Activated CD4-positive, alpha-beta T cell treated with anti-CD3 and anti-CD28 coated beads, Interleukin-2, amount 10 ng/mL, durations not matched to agents 24 days and 14 days (primary cell): ENCODE data around the gene CCDC73. TPM values are rescaled to one million over a fixed set of nuclear protein-coding genes. Genes with fewer than 3 reads are reported as not detected.
A peak's percentile ranks its signal among the peaks of the same experiment; 100 is the strongest.
"Not testable (repeated sequence)": the region's sequence is repeated elsewhere in the genome, so short reads cannot be mapped to it uniquely, and the experiment has no call there.

ENCODE experiments used
- DNase-seq: peaks from one replicate; pipeline ENCODE4 v3.0.0; 2022
- H3K27ac Mint-ChIP-seq: one replicate; pipeline ENCODE4 v1.8.0; 2022; ENCODE audit warnings: mild to moderate bottlenecking, mixed read lengths
- H3K27me3 Mint-ChIP-seq: one replicate; pipeline ENCODE4 v1.8.0; 2022; ENCODE audit warnings: mixed read lengths
- H3K36me3 Mint-ChIP-seq: one replicate; pipeline ENCODE4 v1.8.0; 2022; ENCODE audit warnings: low read depth, mild to moderate bottlenecking, mixed read lengths
- H3K4me1 Mint-ChIP-seq: one replicate; pipeline ENCODE4 v1.8.0; 2021; ENCODE audit warnings: mixed read lengths
- H3K4me3 Mint-ChIP-seq: one replicate; pipeline ENCODE4 v1.8.0; 2022; ENCODE audit warnings: mild to moderate bottlenecking, moderate library complexity, mixed read lengths
- H3K9me3 Mint-ChIP-seq: one replicate; pipeline ENCODE4 v1.8.0; 2021; ENCODE audit warnings: mixed read lengths
- intact Hi-C: fragments of 100-400 bp; cut with micrococcal nuclease; formaldehyde crosslinking; loops from one replicate; pipeline ENCODE4 v1.15.1; 2023
- total RNA-seq: library from RNA; stranded (reverse); gene quantifications from 2 replicates; pipeline ENCODE4 v1.2.3, GENCODE V29; 2022

CCDC73 gene
- total RNA-seq, 1 donor from 2014 or later, result not detected

- H3K9me3 Mint-ChIP-seq, result peaks cover 4% of the 10 kb centered on the region
- no peak overlapping the region for H3K4me3 Mint-ChIP-seq
- no peak overlapping the region for H3K27ac Mint-ChIP-seq
- no peaks in the 10 kb centered on the region for H3K36me3 Mint-ChIP-seq
- peaks cover 3% of the 10 kb centered on the region for H3K27me3 Mint-ChIP-seq
- no peak for DNase-seq
- H3K4me1 Mint-ChIP-seq, result no peaks in the 10 kb centered on the region
- intact Hi-C loops, result no loop called here
These were observed 177.6 kb downstream of the CCDC73 start for GRCh38 chr11:32616903-32617302.

- DNase-seq, result no peak
- H3K4me3 Mint-ChIP-seq, result no peak overlapping the region
- H3K4me1 Mint-ChIP-seq, result no peaks in the 10 kb centered on the region
- H3K9me3 Mint-ChIP-seq, result peaks cover 4% of the 10 kb centered on the region
- no peak overlapping the region for H3K27ac Mint-ChIP-seq
- no peaks in the 10 kb centered on the region for H3K36me3 Mint-ChIP-seq
- H3K27me3 Mint-ChIP-seq, result peaks cover 3% of the 10 kb centered on the region
- intact Hi-C loops, result no loop called here
These were observed 179.0 kb downstream of the CCDC73 start for GRCh38 chr11:32615422-32615821.

- DNase-seq, result no peak
- Mint-ChIP-seq H3K4me3 (no peak overlapping the region), H3K27me3 (peaks cover 3% of the 10 kb centered on the region), H3K27ac (no peak overlapping the region), H3K36me3 (peaks cover 12% of the 10 kb centered on the region), H3K9me3 (peaks cover under 1% of the 10 kb centered on the region), H3K4me1 (peaks cover 1% of the 10 kb centered on the region)
- intact Hi-C loops, result no loop called here
These were observed 180.8 kb downstream of the CCDC73 start for GRCh38 chr11:32613500-32614151.

GRCh38 chr11:32610797-32611352 lies 183.6 kb downstream of the CCDC73 start:
- no peak for DNase-seq
- H3K27ac Mint-ChIP-seq, result no peak overlapping the region
- intact Hi-C loops, result no loop called here
- H3K27me3 Mint-ChIP-seq, result peaks cover 3% of the 10 kb centered on the region
- H3K36me3 Mint-ChIP-seq, result peaks cover 34% of the 10 kb centered on the region
- no peak overlapping the region for H3K4me3 Mint-ChIP-seq
- H3K4me1 Mint-ChIP-seq, result peaks cover 1% of the 10 kb centered on the region
- peaks cover 9% of the 10 kb centered on the region for H3K9me3 Mint-ChIP-seq

GRCh38 chr11:32608826-32609225 lies 185.6 kb downstream of the CCDC73 start:
- H3K27ac Mint-ChIP-seq, intact Hi-C loops, DNase-seq, H3K4me3 Mint-ChIP-seq, H3K27me3 Mint-ChIP-seq, H3K9me3 Mint-ChIP-seq, H3K4me1 Mint-ChIP-seq: not testable (repeated sequence)
- H3K36me3 Mint-ChIP-seq, result peaks cover 47% of the 10 kb centered on the region

- H3K27ac Mint-ChIP-seq, result no peak overlapping the region
- peaks cover 9% of the 10 kb centered on the region for H3K9me3 Mint-ChIP-seq
- no peak overlapping the region for H3K4me3 Mint-ChIP-seq
- H3K36me3 Mint-ChIP-seq, result peaks cover 65% of the 10 kb centered on the region
- intact Hi-C loops, result no loop called here
- no peaks in the 10 kb centered on the region for H3K27me3 Mint-ChIP-seq
- no peak for DNase-seq
- H3K4me1 Mint-ChIP-seq, result peaks cover 1% of the 10 kb centered on the region
These were observed 188.2 kb downstream of the CCDC73 start for GRCh38 chr11:32606220-32606619.

GRCh38 chr11:32602657-32603415 lies 191.6 kb downstream of the CCDC73 start:
- Mint-ChIP-seq H3K36me3 (peaks cover 55% of the 10 kb centered on the region), H3K27me3 (no peaks in the 10 kb centered on the region), H3K9me3 (peaks cover 5% of the 10 kb centered on the region), H3K4me1 (no peaks in the 10 kb centered on the region), H3K4me3 (no peak overlapping the region), H3K27ac (peak overlapping the region; percentile 23)
- no peak for DNase-seq
- intact Hi-C loops, result no loop called here

GRCh38 chr11:32597921-32598320 lies 196.5 kb downstream of the CCDC73 start:
- no peak for DNase-seq
- Mint-ChIP-seq H3K36me3 (peaks cover 63% of the 10 kb centered on the region), H3K27ac (peak overlapping the region; percentile 1), H3K4me1 (peaks cover 13% of the 10 kb centered on the region), H3K4me3 (no peak overlapping the region), H3K9me3 (no peaks in the 10 kb centered on the region), H3K27me3 (no peaks in the 10 kb centered on the region)
- intact Hi-C loops, result loop anchor here (5.0 kb wide), 1 partner anchor 659 kb away; the partner anchor contains the start of gene HIPK3

GRCh38 chr11:32596114-32596513 lies 198.3 kb downstream of the CCDC73 start:
- intact Hi-C loops, result loop anchor here (5.0 kb wide), 1 partner anchor 661 kb away; the partner anchor contains the start of gene HIPK3
- not testable (repeated sequence) for DNase-seq, H3K9me3 Mint-ChIP-seq, H3K4me3 Mint-ChIP-seq, H3K27me3 Mint-ChIP-seq
- Mint-ChIP-seq H3K4me1 (peaks cover 20% of the 10 kb centered on the region), H3K27ac (peak overlapping the region; percentile 5), H3K36me3 (peaks cover 68% of the 10 kb centered on the region)

- Mint-ChIP-seq H3K9me3 (no peaks in the 10 kb centered on the region), H3K27me3 (no peaks in the 10 kb centered on the region), H3K36me3 (peaks cover 76% of the 10 kb centered on the region), H3K4me3 (no peak overlapping the region), H3K27ac (no peak overlapping the region), H3K4me1 (peaks cover 20% of the 10 kb centered on the region)
- DNase-seq, result no peak
- intact Hi-C loops, result no loop called here
These were observed 200.2 kb downstream of the CCDC73 start for GRCh38 chr11:32594272-32594671.

- intact Hi-C loops, result loop anchor here (10.0 kb wide), 4 partner anchors 208 to 1082 kb away; partner anchors contain the start of genes CCDC73, DEPDC7, ELP4 and IMMP1L
- Mint-ChIP-seq H3K36me3 (peaks cover 52% of the 10 kb centered on the region), H3K27ac (peak overlapping the region; percentile 16), H3K9me3 (peaks cover 2% of the 10 kb centered on the region), H3K4me1 (peaks cover 28% of the 10 kb centered on the region), H3K4me3 (peak overlapping the region; percentile 30), H3K27me3 (no peaks in the 10 kb centered on the region)
- DNase-seq, result no peak
These were observed 207.8 kb downstream of the CCDC73 start for GRCh38 chr11:32586576-32587190.

GRCh38 chr11:32584921-32585320 lies 209.5 kb downstream of the CCDC73 start:
- Mint-ChIP-seq H3K36me3 (peaks cover 38% of the 10 kb centered on the region), H3K27ac (peak overlapping the region; percentile 98), H3K4me1 (peaks cover 27% of the 10 kb centered on the region), H3K4me3 (peak overlapping the region; percentile 98), H3K9me3 (peaks cover 2% of the 10 kb centered on the region), H3K27me3 (no peaks in the 10 kb centered on the region)
- DNase-seq, result no peak
- intact Hi-C loops, result loop anchor here (1.0 to 10.0 kb wide), 8 partner anchors 210 to 1080 kb away; partner anchors contain the start of genes CCDC73, CSTF3, DEPDC7 and ELP4

- Mint-ChIP-seq H3K4me3 (peak within 1 kb of the TSS; percentile 98), H3K9me3 (peaks cover 2% of the 10 kb centered on the region), H3K27me3 (no peaks in the 10 kb centered on the region), H3K4me1 (peaks cover 25% of the 10 kb centered on the region), H3K27ac (peak within 1 kb of the TSS; percentile 98), H3K36me3 (peaks cover 29% of the 10 kb centered on the region)
- peak; percentile 99 for DNase-seq
- intact Hi-C loops, result loop anchor here (1.0 to 10.0 kb wide), 8 partner anchors 211 to 1079 kb away; partner anchors contain the start of genes CCDC73, CSTF3, DEPDC7 and ELP4
These were observed 210.8 kb downstream of the CCDC73 start, which contains the start of gene EIF3M for GRCh38 chr11:32583459-32584271. EIF3M (plus strand) TSS chr11:32583831; CDS start chr11:32583888, 57 bp downstream.
